Mesodermal cell (in vitro differentiated cells): ENCODE measurements around the gene ZXDC.

Experiments used
- H3K27ac ChIP-seq: 2 replicates; pipeline ENCODE4 v1.7.0; 2013; ENCODE audit warnings: mild to moderate bottlenecking, low read depth, low read length, moderate library complexity; ENCODE audit not compliant: severe bottlenecking
- H3K36me3 ChIP-seq: 2 replicates; pipeline ENCODE4 v1.7.1; 2013; ENCODE audit warnings: mild to moderate bottlenecking, low read length, moderate library complexity; ENCODE audit not compliant: control insufficient read depth, insufficient read depth
- H3K4me1 ChIP-seq: one replicate; pipeline ENCODE4 v1.7.1; 2013; ENCODE audit warnings: mild to moderate bottlenecking, low read length; ENCODE audit not compliant: insufficient read depth, control insufficient read depth, poor library complexity, severe bottlenecking
- H3K4me3 ChIP-seq: 2 replicates; pipeline ENCODE4 v1.7.0; 2013; ENCODE audit warnings: low read length, control low read depth, mild to moderate bottlenecking; ENCODE audit not compliant: insufficient read depth, poor library complexity, severe bottlenecking; ENCODE audit errors: extremely low read depth
- H3K9me3 ChIP-seq: 2 replicates; pipeline ENCODE4 v1.7.1; 2013; ENCODE audit warnings: mild to moderate bottlenecking, low read length, moderate library complexity; ENCODE audit not compliant: control insufficient read depth
- WGBS, 2 experiments: methylation state at CpG; one replicate each; pipeline ENCODE4 v1.1.5; 2013; ENCODE audit warnings: missing lambda C conversion rate in 2 of 2; ENCODE audit not compliant: insufficient coverage in 2 of 2; 5-methylcytosine and 5-hydroxymethylcytosine counted together

ZXDC gene

GRCh38 chr3:126510308-126510910 is 34.7 kb upstream of the ZXDC start:
- no peaks in the 10 kb centered on the region for H3K9me3 ChIP-seq
- H3K27ac ChIP-seq: no peak overlapping the region
- 90 to 91% methylated on average over 20 to 22 of the region's 22 CpGs for whole genome bisulfite sequencing, 2 experiments
- no peak overlapping the region for H3K4me3 ChIP-seq
- no peaks in the 10 kb centered on the region for H3K36me3 ChIP-seq
- H3K4me1 ChIP-seq: peaks cover 3% of the 10 kb centered on the region

DNA sequence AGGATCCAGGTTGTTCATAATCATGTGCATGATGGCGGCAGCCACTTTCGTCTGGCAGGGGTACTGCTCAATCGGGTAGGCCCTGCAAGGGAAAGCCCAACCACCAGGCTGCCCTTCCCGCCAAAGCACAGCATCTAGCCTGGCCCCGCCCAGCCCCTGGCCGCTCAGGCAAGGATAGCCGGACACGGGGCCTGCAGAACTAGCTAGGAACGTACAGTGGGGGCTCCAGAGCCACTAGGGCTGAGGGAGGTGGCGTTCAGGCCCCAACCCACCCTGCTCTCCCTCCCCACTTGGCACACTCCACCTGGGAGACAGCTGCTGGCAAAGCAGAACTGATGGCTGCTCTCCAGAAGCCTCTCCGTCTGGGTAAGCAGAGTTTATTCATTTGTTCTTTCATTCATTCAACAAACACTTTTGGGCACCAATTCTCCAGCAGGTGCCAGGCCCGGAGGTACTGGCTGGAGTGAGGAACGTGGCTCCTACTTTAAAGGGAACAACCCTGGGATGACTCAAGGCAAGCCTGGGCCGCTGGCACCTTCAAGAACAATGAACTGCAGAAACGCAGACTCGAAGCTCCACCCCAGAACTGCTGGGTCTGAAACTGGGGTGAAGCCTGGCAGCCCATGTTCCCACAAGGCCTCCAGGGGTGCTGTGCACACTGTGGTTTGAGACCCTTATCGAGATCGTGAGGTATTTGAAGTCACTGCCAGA is 34.1 kb upstream of the ZXDC start:
- Histone ChIP-seq H3K4me1 (peaks cover 3% of the 10 kb centered on the region), H3K36me3 (no peaks in the 10 kb centered on the region), H3K27ac (no peak overlapping the region), H3K9me3 (no peaks in the 10 kb centered on the region), H3K4me3 (no peak overlapping the region)
- 87 to 92% methylated on average over 16 of the region's 18 CpGs for WGBS, 2 experiments

- H3K36me3 ChIP-seq: no peaks in the 10 kb centered on the region
- whole genome bisulfite sequencing, 2 experiments: 88 to 97% methylated on average over 4 of the region's 4 CpGs
- H3K4me3 ChIP-seq: no peak overlapping the region
- peaks cover 3% of the 10 kb centered on the region for H3K4me1 ChIP-seq
- H3K9me3 ChIP-seq: no peaks in the 10 kb centered on the region
- H3K27ac ChIP-seq: no peak overlapping the region
Measured at GRCh38 chr3:126508564-126508964, 32.9 kb upstream of the ZXDC start.

DNA sequence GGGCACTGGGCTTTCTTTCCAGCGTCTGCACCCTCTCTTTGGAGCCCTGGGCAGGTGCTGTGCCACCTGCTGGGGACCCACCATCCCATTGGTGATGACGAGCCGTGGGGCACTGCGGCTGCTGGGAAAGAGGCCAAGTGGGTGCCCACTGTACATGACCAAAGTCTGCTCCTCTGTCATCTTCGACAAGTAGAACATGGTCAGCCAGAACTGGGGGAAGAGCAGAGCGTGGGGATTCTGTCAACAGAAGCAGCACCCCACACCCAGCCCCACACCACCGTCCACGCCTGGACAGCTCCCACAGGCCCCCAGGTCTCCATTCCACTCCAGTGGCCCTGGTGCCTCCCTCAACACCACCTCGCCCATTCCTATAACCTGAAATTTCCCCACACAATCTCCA is 32.2 kb upstream of the ZXDC start:
- peaks cover 3% of the 10 kb centered on the region for H3K4me1 ChIP-seq
- H3K9me3 ChIP-seq: no peaks in the 10 kb centered on the region
- no peak overlapping the region for H3K4me3 ChIP-seq
- H3K36me3 ChIP-seq: no peaks in the 10 kb centered on the region
- H3K27ac ChIP-seq: no peak overlapping the region
- 90 to 95% methylated on average over 7 to 9 of the region's 9 CpGs for WGBS, 2 experiments

DNA sequence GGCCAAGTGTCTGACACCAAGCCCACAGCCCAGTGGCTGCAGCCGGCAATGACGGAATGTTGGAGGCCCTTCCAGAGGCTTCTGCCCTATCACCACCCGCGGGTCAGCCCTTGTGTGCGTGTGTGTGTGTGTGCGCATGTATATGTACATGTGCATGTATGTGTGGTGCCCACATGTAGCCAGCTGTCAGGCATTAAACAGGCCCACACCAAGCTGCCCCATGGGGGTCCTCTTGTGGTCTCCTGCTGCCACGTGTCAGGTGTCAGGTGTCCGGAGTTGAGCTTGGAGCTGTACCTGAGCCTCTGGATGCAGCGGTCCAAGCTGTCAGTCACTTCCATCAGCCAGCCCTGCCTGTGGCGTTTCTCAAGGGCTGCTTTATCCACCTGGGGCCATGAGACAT is 28.0 kb upstream of the ZXDC start:
- H3K36me3 ChIP-seq: no peaks in the 10 kb centered on the region
- H3K4me1 ChIP-seq: no peaks in the 10 kb centered on the region
- H3K9me3 ChIP-seq: no peaks in the 10 kb centered on the region
- no peak overlapping the region for H3K4me3 ChIP-seq
- 91 to 93% methylated on average over 6 to 10 of the region's 10 CpGs for WGBS, 2 experiments
- no peak overlapping the region for H3K27ac ChIP-seq

DNA sequence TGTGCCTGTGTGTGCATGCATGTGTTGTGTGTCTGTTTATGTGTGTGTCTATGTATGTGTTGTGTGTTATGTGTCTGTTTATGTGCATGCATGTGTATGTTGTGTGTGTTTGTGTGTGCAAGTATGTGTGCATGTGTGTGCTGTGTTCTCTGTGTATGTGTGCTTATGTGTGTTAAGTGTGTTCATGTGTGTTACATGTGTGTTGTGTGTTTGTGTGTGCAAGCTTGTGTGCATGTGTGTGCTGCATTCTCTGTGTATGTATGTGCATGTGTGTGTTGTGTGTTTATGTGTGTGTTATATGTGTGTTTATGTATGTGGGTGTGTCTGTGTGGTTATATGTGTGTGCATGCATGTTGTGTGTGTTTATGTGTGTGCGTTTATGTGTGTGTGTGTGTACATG is 27.0 kb upstream of the ZXDC start:
- Histone ChIP-seq H3K4me3 (no peak overlapping the region), H3K4me1 (no peaks in the 10 kb centered on the region), H3K9me3 (no peaks in the 10 kb centered on the region), H3K36me3 (no peaks in the 10 kb centered on the region), H3K27ac (no peak overlapping the region)
- WGBS, 2 experiments: 67% methylated on average over 1 of the region's 1 CpG; no CpG with 5 or more reads in 1 of the 2 experiments

GRCh38 chr3:126501736-126502135 is 26.0 kb upstream of the ZXDC start:
- WGBS, 2 experiments: 59 to 64% methylated on average over 2 to 5 of the region's 7 CpGs
- Histone ChIP-seq H3K9me3 (no peaks in the 10 kb centered on the region), H3K36me3 (no peaks in the 10 kb centered on the region), H3K4me1 (no peaks in the 10 kb centered on the region), H3K4me3 (no peak overlapping the region), H3K27ac (no peak overlapping the region)

DNA sequence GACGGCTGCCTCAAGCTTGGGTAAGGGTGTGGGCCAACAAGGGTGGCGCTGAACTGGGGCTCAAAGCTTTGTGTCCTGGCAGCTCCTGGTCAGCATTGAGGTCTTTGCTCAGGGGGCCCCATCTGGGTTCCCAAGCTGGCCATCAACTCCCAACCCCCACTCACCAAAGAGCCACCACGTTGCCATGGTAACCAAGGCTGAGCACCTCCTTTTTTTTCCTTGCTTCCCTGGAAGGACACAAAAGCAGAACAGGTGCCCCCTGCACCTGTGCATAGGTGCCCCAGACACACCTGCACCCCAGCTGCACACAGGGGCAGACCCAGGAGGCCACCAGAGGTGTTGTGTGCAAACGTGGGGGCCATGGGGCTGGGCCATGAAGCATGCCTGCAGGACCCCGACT is 25.4 kb upstream of the ZXDC start:
- no peaks in the 10 kb centered on the region for H3K4me1 ChIP-seq
- H3K9me3 ChIP-seq: no peaks in the 10 kb centered on the region
- H3K4me3 ChIP-seq: no peak overlapping the region
- 79 to 83% methylated on average over 4 of the region's 5 CpGs for WGBS, 2 experiments
- no peak overlapping the region for H3K27ac ChIP-seq
- H3K36me3 ChIP-seq: no peaks in the 10 kb centered on the region

- Histone ChIP-seq H3K4me3 (no peak overlapping the region), H3K9me3 (no peaks in the 10 kb centered on the region), H3K27ac (no peak overlapping the region), H3K4me1 (no peaks in the 10 kb centered on the region), H3K36me3 (no peaks in the 10 kb centered on the region)
- WGBS, 2 experiments: 85 to 90% methylated on average over 6 to 7 of the region's 7 CpGs
Measured at GRCh38 chr3:126500016-126500415, 24.3 kb upstream of the ZXDC start.

DNA sequence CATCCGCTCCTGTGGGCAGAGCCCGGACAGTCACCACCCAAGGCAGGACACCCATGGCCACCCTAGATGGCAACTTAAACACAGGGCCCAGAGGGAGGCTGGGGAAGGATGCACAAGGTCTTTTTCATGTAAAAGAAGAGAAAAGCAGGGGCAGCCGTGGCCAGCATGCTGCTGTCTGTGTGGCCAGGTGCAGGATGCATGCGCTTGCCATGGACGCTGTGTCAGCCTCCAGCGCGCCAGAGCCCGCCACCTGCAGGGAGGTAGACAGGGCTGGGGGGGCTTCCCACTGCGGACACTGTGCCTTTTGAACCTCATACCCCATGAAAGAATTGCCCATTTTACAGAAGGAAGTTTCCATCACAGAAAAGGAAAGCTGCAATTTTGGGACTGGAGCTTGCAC is 23.7 kb upstream of the ZXDC start:
- Histone ChIP-seq H3K4me3 (no peak overlapping the region), H3K9me3 (no peaks in the 10 kb centered on the region), H3K27ac (no peak overlapping the region), H3K36me3 (no peaks in the 10 kb centered on the region), H3K4me1 (no peaks in the 10 kb centered on the region)
- WGBS, 2 experiments: 95 to 96% methylated on average over 6 to 8 of the region's 9 CpGs

DNA sequence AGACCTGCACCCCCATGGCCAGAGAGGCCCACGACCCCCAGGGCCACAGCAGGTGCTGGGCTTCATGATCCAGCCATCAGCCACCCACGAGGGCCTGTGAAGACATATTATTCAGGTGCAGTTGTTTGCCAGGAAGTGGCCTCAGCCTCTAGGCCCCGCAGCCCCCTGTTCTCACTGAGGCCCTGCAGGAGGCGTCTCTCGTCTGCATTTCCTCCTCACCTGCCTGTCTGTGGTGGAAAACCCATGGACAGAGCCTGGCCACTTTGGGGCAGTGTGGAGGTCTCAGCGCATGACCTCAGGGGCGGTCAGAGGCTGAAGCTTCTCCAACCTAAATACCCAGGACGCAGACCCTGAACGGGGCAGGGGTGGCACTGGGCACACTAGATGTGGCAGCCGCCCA is 23.2 kb upstream of the ZXDC start:
- no peaks in the 10 kb centered on the region for H3K9me3 ChIP-seq
- no peaks in the 10 kb centered on the region for H3K36me3 ChIP-seq
- no peak overlapping the region for H3K27ac ChIP-seq
- WGBS, 2 experiments: 52 to 62% methylated on average over 7 to 10 of the region's 10 CpGs
- no peaks in the 10 kb centered on the region for H3K4me1 ChIP-seq
- no peak overlapping the region for H3K4me3 ChIP-seq
